ENCODE data around the gene GAK. TPM values are rescaled to one million over a fixed set of nuclear protein-coding genes. Genes with fewer than 3 reads are reported as not detected.

GAK gene
- total and polyA plus RNA-seq, 2 of the 4 experiments (the other 2 are of a cell fraction), result 45.1 to 133 TPM

- intact Hi-C loops (cut with micrococcal nuclease) (no loop called here), dilution Hi-C loops (cut with HindIII; ENCODE audit: low sequenced_read_pairs, unreplicated experiment) (no loop called here), in situ Hi-C loops (cut with MboI; ENCODE audit: low sequenced_read_pairs) (no loop called here)
- BruUV-seq (replicated peaks), result no TSS peak
- H4K91ac ChIP-seq (ENCODE audit: insufficient read depth, low read depth, low read length), result no peak overlapping the region
- H4K20me1 ChIP-seq (ENCODE audit: insufficient read depth, low read length), result no peaks in the 10 kb centered on the region; the same call in 1 of the 2 replicates
- H3K79me1 ChIP-seq (ENCODE audit: low read depth in 1 of 2, low read length in 2 of 2), result no peaks in the 10 kb centered on the region; a peak in 1 of 4 replicates
- no peak overlapping the region for H2BK120ac ChIP-seq (ENCODE audit: low read depth, low read length)
- 99% methylated on average over 18 of the region's 34 CpGs; no CpG with 5 or more reads in 1 of the 2 experiments for WGBS, 2 experiments (ENCODE audit: extremely low coverage in 2 of 2, insufficient read length in 1 of 2)
- no peaks in the 10 kb centered on the region for H3K27me3 ChIP-seq (ENCODE audit: control insufficient read depth, insufficient read depth, low read length)
- no peak overlapping the region for H2BK5ac ChIP-seq (ENCODE audit: low read depth, low read length, poor library complexity, severe bottlenecking)
- POLR2A ChIA-PET (ENCODE audit: unreplicated experiment), result no interaction called here
- H3K9me3 ChIP-seq (ENCODE audit: control insufficient read depth, insufficient read depth, low read length), result no peaks in the 10 kb centered on the region
- peaks cover 69% of the 10 kb centered on the region for H3K36me3 ChIP-seq (ENCODE audit: control insufficient read depth, insufficient read depth, low read length)
- no peak overlapping the region for H2AK5ac ChIP-seq (ENCODE audit: low read depth, low read length)
- H3K18ac ChIP-seq (ENCODE audit: low read depth, low read length), result no peak overlapping the region
- H3K14ac ChIP-seq (replicated peaks; ENCODE audit: low read depth, low read length), result no peak overlapping the region
- H3K4ac ChIP-seq (ENCODE audit: low read depth, low read length), result no peak overlapping the region
- TF ChIP-seq CHD1 (IDR thresholded peaks at IDR 0.05; ENCODE audit: low read depth, low read length) (no peak), CTCF (conservative IDR thresholded peaks at IDR 0.05; ENCODE audit: low read depth, low read length) (no peak), MAFK (IDR thresholded peaks at IDR 0.05; ENCODE audit: low read depth, low read length) (no peak), BHLHE40 (IDR thresholded peaks at IDR 0.05; ENCODE audit: low read depth, low read length) (no peak), FOS (IDR thresholded peaks at IDR 0.05; ENCODE audit: low read depth, low read length) (no peak), USF2 (IDR thresholded peaks at IDR 0.05; ENCODE audit: low read depth, low read length) (no peak), RAD21 (IDR thresholded peaks at IDR 0.05; ENCODE audit: low read length) (no peak)
- TF ChIP-seq, protein P1, sequence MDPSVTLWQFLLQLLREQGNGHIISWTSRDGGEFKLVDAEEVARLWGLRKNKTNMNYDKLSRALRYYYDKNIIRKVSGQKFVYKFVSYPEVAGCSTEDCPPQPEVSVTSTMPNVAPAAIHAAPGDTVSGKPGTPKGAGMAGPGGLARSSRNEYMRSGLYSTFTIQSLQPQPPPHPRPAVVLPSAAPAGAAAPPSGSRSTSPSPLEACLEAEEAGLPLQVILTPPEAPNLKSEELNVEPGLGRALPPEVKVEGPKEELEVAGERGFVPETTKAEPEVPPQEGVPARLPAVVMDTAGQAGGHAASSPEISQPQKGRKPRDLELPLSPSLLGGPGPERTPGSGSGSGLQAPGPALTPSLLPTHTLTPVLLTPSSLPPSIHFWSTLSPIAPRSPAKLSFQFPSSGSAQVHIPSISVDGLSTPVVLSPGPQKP (IDR thresholded peaks at IDR 0.05; ENCODE audit: borderline replicate concordance, low read depth, low read length), result no peak
- no peak overlapping the region for H3K27ac ChIP-seq (ENCODE audit: insufficient read depth, low read length)
- no peak overlapping the region for H2AFZ ChIP-seq (replicated peaks; ENCODE audit: low read length, poor library complexity)
- no peak overlapping the region for H2BK15ac ChIP-seq (ENCODE audit: low read depth, low read length)
- H2AK9ac ChIP-seq (replicated peaks; ENCODE audit: low read depth, low read length, poor library complexity), result no peak overlapping the region
- DNase-seq, result no peak
- H3K23ac ChIP-seq (ENCODE audit: low read depth, low read length), result no peak overlapping the region
- no peak for ATAC-seq (ENCODE audit: low read depth)
- no peak overlapping the region for H3K9ac ChIP-seq (ENCODE audit: low read depth, low read length)
- CTCF ChIA-PET, result no interaction called here
- H2BK20ac ChIP-seq (ENCODE audit: low read depth, low read length), result no peak overlapping the region
- H3K4me1 ChIP-seq (ENCODE audit: control insufficient read depth, insufficient read depth, low read length), result no peaks in the 10 kb centered on the region
- H3K4me3 ChIP-seq (ENCODE audit: insufficient read depth, low read depth, low read length), result no peak overlapping the region
- no peak overlapping the region for H4K5ac ChIP-seq (ENCODE audit: low read depth, low read length)
- H4K8ac ChIP-seq (ENCODE audit: low read depth in 2 of 2, low read length in 2 of 2), result no peak overlapping the region
- H3K4me2 ChIP-seq (ENCODE audit: low read depth, low read length), result no peak overlapping the region
- no peaks in the 10 kb centered on the region for H3K9me1 ChIP-seq (ENCODE audit: insufficient read depth, low read length)
- no peak overlapping the region for H3K56ac ChIP-seq (ENCODE audit: extremely low read depth, insufficient read depth, low read length)
Measured at GRCh38 chr4:881709-882108, 50.4 kb downstream of the GAK start.

Measured in IMR-90 (cell line).